Measurements from ENCODE around the gene KDM3B. TPM values are rescaled to one million over a fixed set of nuclear protein-coding genes. Genes with fewer than 3 reads are reported as not detected.

Gene KDM3B
- total and polyA plus RNA-seq, 9 of the 15 experiments (the other 6 are each of a cell fraction or from before 2014, with no cell fraction given): 13.8 to 62.8 (median 41.9) TPM

DNA sequence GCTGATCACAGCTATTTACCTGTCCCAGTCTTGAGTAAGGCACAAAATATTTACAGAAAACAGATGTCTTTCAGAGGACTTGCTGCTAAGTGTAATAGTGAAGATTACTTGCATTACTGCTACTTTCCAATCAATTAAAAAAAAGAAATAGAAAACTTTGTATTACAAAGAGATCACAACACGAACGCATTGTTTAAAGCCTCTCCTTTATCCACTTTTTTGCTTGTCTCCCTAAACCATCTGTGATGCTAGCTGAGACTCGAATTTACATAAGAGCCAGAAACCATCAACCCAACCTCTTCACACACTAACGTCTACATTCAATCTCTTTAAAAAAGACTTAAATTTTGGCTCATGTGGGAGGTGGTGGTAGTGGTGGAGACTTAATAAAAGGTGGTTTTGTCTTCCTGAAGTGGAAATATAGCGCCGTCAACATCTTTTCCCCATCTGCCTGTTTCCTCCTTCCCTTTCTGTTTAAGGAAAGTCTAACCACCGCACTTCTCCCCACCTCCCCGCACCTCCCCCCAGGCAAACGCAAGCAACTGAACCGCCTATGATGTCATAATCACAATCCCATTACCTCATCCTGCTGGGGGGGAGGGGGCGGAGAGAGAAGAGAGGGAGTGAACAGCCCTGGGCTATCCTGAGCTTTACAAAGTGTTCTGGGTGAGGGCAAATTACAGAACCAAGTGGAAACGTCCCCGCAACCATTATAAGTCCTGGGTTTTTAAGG is 15.4 kb upstream of the KDM3B start (continued):
- TF ChIP-seq, protein P1, sequence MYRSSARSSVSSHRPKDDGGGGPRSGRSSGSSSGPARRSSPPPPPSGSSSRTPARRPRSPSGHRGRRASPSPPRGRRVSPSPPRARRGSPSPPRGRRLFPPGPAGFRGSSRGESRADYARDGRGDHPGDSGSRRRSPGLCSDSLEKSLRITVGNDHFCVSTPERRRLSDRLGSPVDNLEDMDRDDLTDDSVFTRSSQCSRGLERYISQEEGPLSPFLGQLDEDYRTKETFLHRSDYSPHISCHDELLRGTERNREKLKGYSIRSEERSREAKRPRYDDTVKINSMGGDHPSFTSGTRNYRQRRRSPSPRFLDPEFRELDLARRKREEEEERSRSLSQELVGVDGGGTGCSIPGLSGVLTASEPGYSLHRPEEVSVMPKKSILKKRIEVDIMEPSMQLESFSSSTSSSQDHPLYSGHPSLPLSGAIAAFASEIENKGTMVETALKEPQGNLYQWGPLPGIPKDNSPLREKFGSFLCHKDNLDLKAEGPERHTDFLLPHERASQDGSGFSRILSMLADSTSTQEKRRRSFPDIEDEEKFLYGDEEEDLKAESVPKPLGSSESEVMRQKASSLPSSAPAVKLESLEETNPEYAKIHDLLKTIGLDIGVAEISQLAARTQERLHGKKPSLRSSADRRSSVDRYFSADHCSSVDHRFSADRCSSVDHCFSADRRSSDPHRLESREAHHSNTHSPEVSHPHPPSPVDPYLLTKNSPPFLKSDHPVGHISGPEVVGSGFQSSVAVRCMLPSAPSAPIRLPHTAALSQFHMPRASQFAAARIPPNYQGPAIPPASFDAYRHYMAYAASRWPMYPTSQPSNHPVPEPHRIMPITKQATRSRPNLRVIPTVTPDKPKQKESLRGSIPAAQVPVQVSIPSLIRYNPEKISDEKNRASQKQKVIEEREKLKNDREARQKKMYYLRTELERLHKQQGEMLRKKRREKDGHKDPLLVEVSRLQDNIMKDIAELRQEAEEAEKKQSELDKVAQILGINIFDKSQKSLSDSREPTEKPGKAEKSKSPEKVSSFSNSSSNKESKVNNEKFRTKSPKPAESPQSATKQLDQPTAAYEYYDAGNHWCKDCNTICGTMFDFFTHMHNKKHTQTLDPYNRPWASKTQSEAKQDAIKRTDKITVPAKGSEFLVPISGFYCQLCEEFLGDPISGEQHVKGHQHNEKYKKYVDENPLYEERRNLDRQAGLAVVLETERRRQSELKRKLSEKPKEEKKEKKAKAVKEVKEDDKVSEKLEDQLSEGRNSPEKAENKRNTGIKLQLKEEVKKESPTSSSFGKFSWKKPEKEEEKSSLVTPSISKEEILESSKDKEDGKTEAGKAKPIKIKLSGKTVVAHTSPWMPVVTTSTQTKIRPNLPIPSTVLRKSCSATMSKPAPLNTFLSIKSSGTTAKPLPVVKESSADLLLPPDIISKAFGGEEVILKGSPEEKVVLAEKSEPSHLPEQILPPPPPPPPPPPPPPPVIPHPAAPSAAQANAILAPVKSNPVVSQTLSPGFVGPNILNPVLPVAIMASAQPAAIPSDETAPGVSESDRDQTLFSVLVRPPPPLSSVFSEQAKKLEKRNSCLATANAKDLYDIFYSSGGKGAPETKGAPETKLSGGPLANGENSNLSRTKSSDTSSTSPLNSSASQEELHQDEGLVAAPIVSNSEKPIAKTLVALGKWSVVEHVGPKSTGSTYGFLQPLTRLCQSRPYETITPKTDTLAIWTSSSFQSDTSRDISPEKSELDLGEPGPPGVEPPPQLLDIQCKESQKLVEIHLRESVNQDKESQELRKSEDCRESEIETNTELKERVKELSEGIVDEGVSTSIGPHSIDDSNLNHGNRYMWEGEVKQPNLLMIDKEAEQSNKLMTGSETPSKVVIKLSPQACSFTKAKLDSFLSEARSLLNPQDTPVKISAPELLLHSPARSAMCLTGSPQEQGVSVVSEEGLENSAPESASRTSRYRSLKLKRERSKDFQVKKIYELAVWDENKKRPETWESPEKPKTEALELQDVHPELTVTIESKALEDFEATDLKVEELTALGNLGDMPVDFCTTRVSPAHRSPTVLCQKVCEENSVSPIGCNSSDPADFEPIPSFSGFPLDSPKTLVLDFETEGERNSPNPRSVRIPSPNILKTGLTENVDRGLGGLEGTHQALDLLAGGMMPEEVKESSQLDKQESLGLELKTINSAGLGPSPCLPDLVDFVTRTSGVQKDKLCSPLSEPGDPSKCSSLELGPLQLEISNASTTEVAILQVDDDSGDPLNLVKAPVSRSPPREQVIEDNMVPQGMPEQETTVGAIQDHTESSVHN (IDR thresholded peaks at IDR 0.05; ENCODE audit: borderline replicate concordance in 1 of 2, low read depth in 1 of 2): peak in 1 of 2 experiments; percentile 91; a peak in 2 of 4 replicates
- TF ChIP-seq FOSL1 (tag; conservative IDR thresholded peaks at IDR 0.05): peak; percentile 69
- TF ChIP-seq ZNF695 (CRISPR knock-in tag; IDR thresholded peaks at IDR 0.05): no peak
- no peak for TF ChIP-seq FOXJ3 (CRISPR knock-in tag; IDR thresholded peaks at IDR 0.05)
- no peak for TF ChIP-seq HOXB6 (CRISPR knock-in tag; IDR thresholded peaks at IDR 0.05; ENCODE audit: borderline replicate concordance)
- no peak; the same call in 1 of the 2 replicates for TF ChIP-seq OTX1 (CRISPR knock-in tag; IDR thresholded peaks at IDR 0.05)
- no peak for TF ChIP-seq IRF2 (CRISPR knock-in tag; IDR thresholded peaks at IDR 0.05)
- 0 out of 2 replicates have a peak, but pooled peaks have one; percentile 72 for TF ChIP-seq ZZZ3 (IDR thresholded peaks at IDR 0.05)
- no peak for TF ChIP-seq TEAD1 (CRISPR knock-in tag; IDR thresholded peaks at IDR 0.05)
- no peak for TF ChIP-seq TOE1 (IDR thresholded peaks at IDR 0.05; ENCODE audit: borderline replicate concordance)
- no peak for TF ChIP-seq TOE1 (CRISPR knock-in tag; IDR thresholded peaks at IDR 0.05; ENCODE audit: borderline replicate concordance, low read depth)
- TF ChIP-seq MCM7 (IDR thresholded peaks at IDR 0.05): no peak
- TF ChIP-seq MAFG (tag; conservative IDR thresholded peaks at IDR 0.05): no peak
- TF ChIP-seq, protein P2, sequence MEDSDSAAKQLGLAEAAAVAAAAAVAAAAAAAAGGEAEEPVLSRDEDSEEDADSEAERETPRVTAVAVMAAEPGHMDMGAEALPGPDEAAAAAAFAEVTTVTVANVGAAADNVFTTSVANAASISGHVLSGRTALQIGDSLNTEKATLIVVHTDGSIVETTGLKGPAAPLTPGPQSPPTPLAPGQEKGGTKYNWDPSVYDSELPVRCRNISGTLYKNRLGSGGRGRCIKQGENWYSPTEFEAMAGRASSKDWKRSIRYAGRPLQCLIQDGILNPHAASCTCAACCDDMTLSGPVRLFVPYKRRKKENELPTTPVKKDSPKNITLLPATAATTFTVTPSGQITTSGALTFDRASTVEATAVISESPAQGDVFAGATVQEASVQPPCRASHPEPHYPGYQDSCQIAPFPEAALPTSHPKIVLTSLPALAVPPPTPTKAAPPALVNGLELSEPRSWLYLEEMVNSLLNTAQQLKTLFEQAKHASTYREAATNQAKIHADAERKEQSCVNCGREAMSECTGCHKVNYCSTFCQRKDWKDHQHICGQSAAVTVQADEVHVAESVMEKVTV (CRISPR knock-in tag; IDR thresholded peaks at IDR 0.05): peak; percentile 32; the same call in 1 of the 2 replicates
- TF ChIP-seq ZNF75A (CRISPR knock-in tag; IDR thresholded peaks at IDR 0.05): no peak; the same call in 1 of the 2 replicates
- TF ChIP-seq, protein P3, sequence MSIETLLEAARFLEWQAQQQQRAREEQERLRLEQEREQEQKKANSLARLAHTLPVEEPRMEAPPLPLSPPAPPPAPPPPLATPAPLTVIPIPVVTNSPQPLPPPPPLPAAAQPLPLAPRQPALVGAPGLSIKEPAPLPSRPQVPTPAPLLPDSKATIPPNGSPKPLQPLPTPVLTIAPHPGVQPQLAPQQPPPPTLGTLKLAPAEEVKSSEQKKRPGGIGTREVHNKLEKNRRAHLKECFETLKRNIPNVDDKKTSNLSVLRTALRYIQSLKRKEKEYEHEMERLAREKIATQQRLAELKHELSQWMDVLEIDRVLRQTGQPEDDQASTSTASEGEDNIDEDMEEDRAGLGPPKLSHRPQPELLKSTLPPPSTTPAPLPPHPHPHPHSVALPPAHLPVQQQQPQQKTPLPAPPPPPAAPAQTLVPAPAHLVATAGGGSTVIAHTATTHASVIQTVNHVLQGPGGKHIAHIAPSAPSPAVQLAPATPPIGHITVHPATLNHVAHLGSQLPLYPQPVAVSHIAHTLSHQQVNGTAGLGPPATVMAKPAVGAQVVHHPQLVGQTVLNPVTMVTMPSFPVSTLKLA (conservative IDR thresholded peaks at IDR 0.05): peak; percentile 59 to 62; a peak in 2 of 4 replicates
